Measurements from ENCODE around the gene GSS.

DNA sequence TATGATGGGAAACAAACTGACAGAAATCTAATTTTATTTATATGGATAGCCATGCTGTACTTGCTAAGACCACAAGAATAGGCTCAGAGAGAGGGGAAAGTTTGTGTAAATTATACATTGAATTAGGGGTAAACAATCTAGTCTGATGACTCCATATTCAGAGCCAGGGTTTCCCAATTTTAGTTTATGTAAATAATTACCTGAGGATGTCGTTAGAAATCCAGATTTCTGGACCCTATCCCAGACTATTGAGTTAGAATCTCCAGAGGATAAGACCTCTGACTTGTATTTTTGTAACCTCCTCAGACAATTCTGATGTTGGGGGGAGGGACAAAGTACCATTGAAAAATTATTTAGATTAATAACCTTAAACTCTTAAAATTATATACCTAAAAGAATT is 60.9 kb downstream of the GSS start:
- TF ChIP-seq POLR2A (IDR thresholded peaks at IDR 0.05) = no peak
- TF ChIP-seq, protein P1, sequence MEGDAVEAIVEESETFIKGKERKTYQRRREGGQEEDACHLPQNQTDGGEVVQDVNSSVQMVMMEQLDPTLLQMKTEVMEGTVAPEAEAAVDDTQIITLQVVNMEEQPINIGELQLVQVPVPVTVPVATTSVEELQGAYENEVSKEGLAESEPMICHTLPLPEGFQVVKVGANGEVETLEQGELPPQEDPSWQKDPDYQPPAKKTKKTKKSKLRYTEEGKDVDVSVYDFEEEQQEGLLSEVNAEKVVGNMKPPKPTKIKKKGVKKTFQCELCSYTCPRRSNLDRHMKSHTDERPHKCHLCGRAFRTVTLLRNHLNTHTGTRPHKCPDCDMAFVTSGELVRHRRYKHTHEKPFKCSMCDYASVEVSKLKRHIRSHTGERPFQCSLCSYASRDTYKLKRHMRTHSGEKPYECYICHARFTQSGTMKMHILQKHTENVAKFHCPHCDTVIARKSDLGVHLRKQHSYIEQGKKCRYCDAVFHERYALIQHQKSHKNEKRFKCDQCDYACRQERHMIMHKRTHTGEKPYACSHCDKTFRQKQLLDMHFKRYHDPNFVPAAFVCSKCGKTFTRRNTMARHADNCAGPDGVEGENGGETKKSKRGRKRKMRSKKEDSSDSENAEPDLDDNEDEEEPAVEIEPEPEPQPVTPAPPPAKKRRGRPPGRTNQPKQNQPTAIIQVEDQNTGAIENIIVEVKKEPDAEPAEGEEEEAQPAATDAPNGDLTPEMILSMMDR (IDR thresholded peaks at IDR 0.05) = no peak

Measured in heart left ventricle (tissue), 13 donors.